ENCODE data around the gene PNP. TPM values are rescaled to one million over a fixed set of nuclear protein-coding genes. Genes with fewer than 3 reads are reported as not detected.

The PNP gene
- total and polyA plus RNA-seq, 2 donors (not counting 3 experiments of a cell fraction or from before 2014, with no cell fraction given) = 245 to 271 TPM

GRCh38 chr14:20440465-20440864 is 28.7 kb upstream of the PNP start:
- Histone ChIP-seq H3K27ac (ENCODE audit: insufficient read depth, low read depth, low read length) (no peak overlapping the region), H3K4me1 (ENCODE audit: control insufficient read depth, extremely low read depth, insufficient read depth, low read length) (peaks cover 8% of the 10 kb centered on the region), H3K9me1 (replicated peaks; ENCODE audit: control insufficient read depth, extremely low read depth, insufficient read depth, low read length) (no peaks in the 10 kb centered on the region), H3K9me3 (replicated peaks; ENCODE audit: control insufficient read depth, insufficient read depth, low read length) (no peaks in the 10 kb centered on the region), H3K27me3 (ENCODE audit: control insufficient read depth in 2 of 2, insufficient read depth in 2 of 2, low read length in 2 of 2) (peaks cover 4 to 7% of the 10 kb centered on the region in 2 experiments), H4K20me1 (replicated peaks; ENCODE audit: control insufficient read depth, extremely low read depth, insufficient read depth, low read length) (no peaks in the 10 kb centered on the region), H3K36me3 (ENCODE audit: control insufficient read depth in 2 of 2, extremely low read depth in 1 of 2, insufficient read depth in 2 of 2, low read length in 2 of 2) (no peaks in the 10 kb centered on the region), H2AFZ (ENCODE audit: low read depth, low read length) (no peak overlapping the region), H3K4me2 (ENCODE audit: insufficient read depth, low read length) (no peak overlapping the region), H3K9ac (replicated peaks; ENCODE audit: extremely low read depth, insufficient read depth, low read length) (no peak overlapping the region), H3K79me2 (ENCODE audit: control insufficient read depth, insufficient read depth, low read length) (no peaks in the 10 kb centered on the region), H3K4me3 (replicated peaks in 1 of 3; ENCODE audit: insufficient read depth in 1 of 3, low read depth in 1 of 3, low read length in 3 of 3) (no peak overlapping the region)
- DNase-seq (ENCODE audit: low read depth, low spot score) (no peak), FAIRE-seq (no peak)
- intact Hi-C loops (cut with micrococcal nuclease) = no loop called here
- dilution Hi-C loops (cut with MboI; ENCODE audit: extremely low pct_ligation_motif_present, low sequenced_read_pairs) = no loop called here
- no TSS peak for BruUV-seq (replicated peaks)
- CTCF ChIA-PET = no interaction called here
- POLR2A ChIA-PET = interaction anchor here (0.6 kb wide), 1 partner anchor 65 kb away, joined by 4 read pairs; no protein-coding TSS in a partner anchor
- TF ChIP-seq EZH2 (IDR thresholded peaks at IDR 0.05; ENCODE audit: borderline replicate concordance, low read depth, low read length, severe bottlenecking) (no peak), JUN (IDR thresholded peaks at IDR 0.05; ENCODE audit: borderline replicate concordance, insufficient read depth, insufficient read length, low read depth) (no peak), FOS (IDR thresholded peaks at IDR 0.05; ENCODE audit: borderline replicate concordance, insufficient read depth, low read length) (no peak), MAX (IDR thresholded peaks at IDR 0.05; ENCODE audit: insufficient read depth, insufficient read length) (no peak), POLR2A (IDR thresholded peaks at IDR 0.05; ENCODE audit: low read depth, low read length) (no peak), GATA2 (IDR thresholded peaks at IDR 0.05; ENCODE audit: insufficient read depth, insufficient read length, low read depth, low read length) (no peak), POLR2AphosphoS5 (IDR thresholded peaks at IDR 0.05; ENCODE audit: insufficient read depth, low read depth, low read length) (no peak), MYC (IDR thresholded peaks at IDR 0.05; ENCODE audit: low read depth, low read length) (no peak)
- TF ChIP-seq, protein P1, sequence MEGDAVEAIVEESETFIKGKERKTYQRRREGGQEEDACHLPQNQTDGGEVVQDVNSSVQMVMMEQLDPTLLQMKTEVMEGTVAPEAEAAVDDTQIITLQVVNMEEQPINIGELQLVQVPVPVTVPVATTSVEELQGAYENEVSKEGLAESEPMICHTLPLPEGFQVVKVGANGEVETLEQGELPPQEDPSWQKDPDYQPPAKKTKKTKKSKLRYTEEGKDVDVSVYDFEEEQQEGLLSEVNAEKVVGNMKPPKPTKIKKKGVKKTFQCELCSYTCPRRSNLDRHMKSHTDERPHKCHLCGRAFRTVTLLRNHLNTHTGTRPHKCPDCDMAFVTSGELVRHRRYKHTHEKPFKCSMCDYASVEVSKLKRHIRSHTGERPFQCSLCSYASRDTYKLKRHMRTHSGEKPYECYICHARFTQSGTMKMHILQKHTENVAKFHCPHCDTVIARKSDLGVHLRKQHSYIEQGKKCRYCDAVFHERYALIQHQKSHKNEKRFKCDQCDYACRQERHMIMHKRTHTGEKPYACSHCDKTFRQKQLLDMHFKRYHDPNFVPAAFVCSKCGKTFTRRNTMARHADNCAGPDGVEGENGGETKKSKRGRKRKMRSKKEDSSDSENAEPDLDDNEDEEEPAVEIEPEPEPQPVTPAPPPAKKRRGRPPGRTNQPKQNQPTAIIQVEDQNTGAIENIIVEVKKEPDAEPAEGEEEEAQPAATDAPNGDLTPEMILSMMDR (IDR thresholded peaks at IDR 0.05; ENCODE audit: extremely low read depth in 1 of 2, insufficient read depth in 1 of 2, low read depth in 1 of 2, low read length in 2 of 2) = no peak
